SK-N-SH (cell line): Measurements from ENCODE around the gene PTPN6. TPM values are rescaled to one million over a fixed set of nuclear protein-coding genes. Genes with fewer than 3 reads are reported as not detected.
A peak's percentile ranks its signal among the peaks of the same experiment; 100 is the strongest.

Experiments
- CTCF ChIA-PET: fragments of 300-600, 350-600 bp; formaldehyde crosslinking; extraction: SDS; loops from one replicate; lab custom pipeline; 2021; lab: Yijun Ruan, JAX
- POLR2A ChIA-PET: fragments of 350-600 bp; sonication (Branson Sonifier 250); formaldehyde crosslinking; extraction: SDS; loops from one replicate; lab custom pipeline; 2020; ENCODE audit warnings: antibody characterized with exemption, inconsistent platforms; lab: Yijun Ruan, JAX
- DNase-seq: peaks from one replicate; pipeline ENCODE4 v3.0.0; 2012
- H2AFZ ChIP-seq: fragments of 200-600 bp; sonication (generic); 2 replicates; pipeline ENCODE4 v1.8.1; 2016; ENCODE audit warnings: antibody characterized with exemption, mild to moderate bottlenecking, low read depth
- H3F3A ChIP-seq: fragments of 200-600 bp; sonication (generic); replicated peaks from 2 replicates; pipeline ENCODE3; 2016; ENCODE audit warnings: antibody characterized with exemption, mild to moderate bottlenecking; ENCODE audit not compliant: insufficient read depth
- H3K27ac ChIP-seq, 2 experiments: fragments of 200-500 bp in 1 of 2; fragments of 200-600 bp in 1 of 2; sonication (Bioruptor generic) in 1 of 2; sonication (generic), shearing (Covaris generic) in 1 of 2; 2 replicates each; pipeline versions ENCODE4 v1.5.1 to v1.6.1; 2014 to 2016; ENCODE audit warnings: low read depth in 2 of 2, inconsistent platforms in 1 of 2, low read length in 1 of 2, mild to moderate bottlenecking in 1 of 2, mixed read lengths in 1 of 2
- H3K27me3 ChIP-seq: fragments of 200-600 bp; sonication (generic), shearing (Covaris generic); 2 replicates; pipeline ENCODE4 v1.6.1; 2016; ENCODE audit warnings: mixed run types; ENCODE audit not compliant: insufficient read depth
- H3K36me3 ChIP-seq, 2 experiments: fragments of 200-500 bp in 1 of 2; fragments of 200-600 bp in 1 of 2; sonication (Bioruptor generic) in 1 of 2; sonication (generic) in 1 of 2; replicated peaks in 1 of 2; 2 replicates each; pipeline versions ENCODE3 to v1.5.1; 2014 to 2016; ENCODE audit warnings: low read length in 1 of 2, mild to moderate bottlenecking in 1 of 2; ENCODE audit not compliant: insufficient read depth in 2 of 2, control insufficient read depth in 1 of 2
- H3K4me1 ChIP-seq, 2 experiments: fragments of 200-500 bp in 1 of 2; fragments of 200-600 bp in 1 of 2; sonication (Bioruptor generic) in 1 of 2; sonication (generic), shearing (Covaris generic) in 1 of 2; 2 replicates each; pipeline versions ENCODE4 v1.5.1 to v1.6.1; 2014 to 2016; ENCODE audit warnings: low read depth in 1 of 2, low read length in 1 of 2, mixed run types in 1 of 2; ENCODE audit not compliant: insufficient read depth in 2 of 2, control insufficient read depth in 1 of 2
- H3K4me2 ChIP-seq: fragments of 200-600 bp; sonication (generic), shearing (Covaris generic); 2 replicates; pipeline ENCODE4 v1.6.1; 2017; ENCODE audit warnings: mixed run types
- H3K4me3 ChIP-seq, 2 experiments: fragments of 200-500 bp in 1 of 2; fragments of 200-600 bp in 1 of 2; sonication (Bioruptor generic) in 1 of 2; sonication (generic), shearing (Covaris generic) in 1 of 2; 2 replicates each; pipeline versions ENCODE4 v1.5.1 to v1.8.1; 2014 to 2016; ENCODE audit warnings: low read depth in 2 of 2, inconsistent platforms in 1 of 2, low read length in 1 of 2, mild to moderate bottlenecking in 1 of 2, mixed read lengths in 1 of 2, moderate library complexity in 1 of 2
- H3K79me2 ChIP-seq: fragments of 200-600 bp; sonication (generic); 2 replicates; pipeline ENCODE4 v1.8.1; 2017; ENCODE audit warnings: mild to moderate bottlenecking; ENCODE audit not compliant: insufficient read depth
- H3K9ac ChIP-seq: fragments of 200-600 bp; sonication (generic); 2 replicates; pipeline ENCODE4 v1.6.1; 2017; ENCODE audit warnings: mixed run types
- H3K9me2 ChIP-seq: fragments of 200-600 bp; sonication (generic); 2 replicates; pipeline ENCODE4 v1.6.1; 2017; ENCODE audit warnings: mixed run types
- H3K9me3 ChIP-seq: fragments of 200-600 bp; sonication (generic); 2 replicates; pipeline ENCODE4 v1.6.1; 2017; ENCODE audit warnings: mixed run types, mild to moderate bottlenecking, moderate library complexity
- H4K20me1 ChIP-seq: fragments of 200-600 bp; sonication (generic); 2 replicates; pipeline ENCODE4 v1.6.1; 2017; ENCODE audit warnings: mild to moderate bottlenecking, mixed run types; ENCODE audit not compliant: insufficient read depth
- ELF1 ChIP-seq: IDR thresholded peaks from 2 replicates; pipeline ENCODE4 v1.4.0; 2012
- EP300 ChIP-seq, 2 experiments: IDR thresholded peaks; 2 replicates each; pipeline versions ENCODE4 v1.4.0 to v1.6.1; 2012; ENCODE audit warnings: borderline replicate concordance in 1 of 2, low read depth in 1 of 2, low read length in 1 of 2
- FOXJ3 ChIP-seq: sonication (generic); formaldehyde crosslinking; IDR thresholded peaks from 2 replicates; pipeline ENCODE4 v1.5.1; 2020; ENCODE audit warnings: mild to moderate bottlenecking, missing genetic modification reagents
- FOXM1 ChIP-seq: IDR thresholded peaks from 2 replicates; pipeline ENCODE4 v1.4.0; 2012; ENCODE audit warnings: low read depth, mild to moderate bottlenecking
- GABPA ChIP-seq: IDR thresholded peaks from 2 replicates; pipeline ENCODE4 v1.4.0; 2012; ENCODE audit warnings: low read depth, mild to moderate bottlenecking
- MAX ChIP-seq: IDR thresholded peaks from 2 replicates; pipeline ENCODE4 v1.4.0; 2012; ENCODE audit warnings: low read depth
- MEF2A ChIP-seq: IDR thresholded peaks from 2 replicates; pipeline ENCODE4 v1.4.0; 2012; ENCODE audit warnings: low read depth, borderline replicate concordance
- MXI1 ChIP-seq: IDR thresholded peaks from 2 replicates; pipeline ENCODE4 v1.6.1; 2012; ENCODE audit warnings: mild to moderate bottlenecking, low read depth, low read length, improper control_type of control experiment
- NFIC ChIP-seq: IDR thresholded peaks from 2 replicates; pipeline ENCODE4 v1.4.0; 2012; ENCODE audit warnings: borderline replicate concordance
- NRF1 ChIP-seq: IDR thresholded peaks from 2 replicates; pipeline ENCODE4 v1.6.1; 2012; ENCODE audit warnings: low read depth, mild to moderate bottlenecking, low read length
- RAD21 ChIP-seq: IDR thresholded peaks from 2 replicates; pipeline ENCODE4 v1.6.1; 2012; ENCODE audit warnings: mild to moderate bottlenecking, low read length
- RCOR1 ChIP-seq: fragments of 150-350 bp; IDR thresholded peaks from 2 replicates; pipeline ENCODE4 v1.6.1; 2017; ENCODE audit warnings: antibody characterized with exemption, low read length
- RFX5 ChIP-seq: IDR thresholded peaks from 2 replicates; pipeline ENCODE4 v1.6.1; 2012; ENCODE audit warnings: mild to moderate bottlenecking, improper control_type of control experiment, low read length
- SMC3 ChIP-seq: IDR thresholded peaks from 2 replicates; pipeline ENCODE4 v1.6.1; 2012; ENCODE audit warnings: low read depth, low read length, improper control_type of control experiment
- TCF12 ChIP-seq: IDR thresholded peaks from 2 replicates; pipeline ENCODE4 v1.4.0; 2012
- TEAD4 ChIP-seq: IDR thresholded peaks from 2 replicates; pipeline ENCODE4 v1.4.0; 2012; ENCODE audit warnings: mild to moderate bottlenecking, borderline replicate concordance; ENCODE audit not compliant: insufficient read depth
- USF2 ChIP-seq: fragments of 150-350 bp; IDR thresholded peaks from 2 replicates; pipeline ENCODE4 v1.6.1; 2017; ENCODE audit warnings: antibody characterized with exemption, low read length, low read depth, borderline replicate concordance
- YY1 ChIP-seq: IDR thresholded peaks from 2 replicates; pipeline ENCODE4 v1.4.0; 2012; ENCODE audit warnings: low read depth, mild to moderate bottlenecking
- WGBS: methylation state at CpG from one replicate; pipeline ENCODE4 v1.1.6; 2017; ENCODE audit warnings: low lambda C conversion rate; 5-methylcytosine and 5-hydroxymethylcytosine counted together
- polyA plus RNA-seq, 3 experiments: library from polyadenylated mRNA; depleted of rRNA; stranded (reverse); fragments of >200 nt; gene quantifications; 2 replicates each; pipeline ENCODE4 v1.2.3, GENCODE V29; 2012
- TF ChIP-seq, protein P1 (sequence below): fragments of 150-350 bp; IDR thresholded peaks from 2 replicates; pipeline ENCODE4 v1.6.1; 2016; ENCODE audit warnings: mild to moderate bottlenecking, low read depth, low read length
- TF ChIP-seq, protein P2 (sequence below): fragments of 200-600 bp; sonication (generic); IDR thresholded peaks from 2 replicates; pipeline ENCODE4 v1.6.1; 2017; ENCODE audit warnings: antibody characterized with exemption, mild to moderate bottlenecking, moderate library complexity

The PTPN6 gene
- polyA plus RNA-seq, 1 of the 3 experiments (the other 2 are of a cell fraction), result 0.12 TPM

GRCh38 chr12:6955108-6956020 lies 4.2 kb downstream of the PTPN6 start (continued):
- TF ChIP-seq MEF2A (no peak), FOXJ3 (CRISPR knock-in tag) (no peak), GABPA (no peak), TCF12 (no peak), SMC3 (no peak), MXI1 (no peak)
- TF ChIP-seq, protein P1, sequence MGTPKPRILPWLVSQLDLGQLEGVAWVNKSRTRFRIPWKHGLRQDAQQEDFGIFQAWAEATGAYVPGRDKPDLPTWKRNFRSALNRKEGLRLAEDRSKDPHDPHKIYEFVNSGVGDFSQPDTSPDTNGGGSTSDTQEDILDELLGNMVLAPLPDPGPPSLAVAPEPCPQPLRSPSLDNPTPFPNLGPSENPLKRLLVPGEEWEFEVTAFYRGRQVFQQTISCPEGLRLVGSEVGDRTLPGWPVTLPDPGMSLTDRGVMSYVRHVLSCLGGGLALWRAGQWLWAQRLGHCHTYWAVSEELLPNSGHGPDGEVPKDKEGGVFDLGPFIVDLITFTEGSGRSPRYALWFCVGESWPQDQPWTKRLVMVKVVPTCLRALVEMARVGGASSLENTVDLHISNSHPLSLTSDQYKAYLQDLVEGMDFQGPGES, result no peak

GRCh38 chr12:6956021-6956727 lies 5.0 kb downstream of the PTPN6 start:
- H3K27me3 ChIP-seq, result no peaks in the 10 kb centered on the region
- POLR2A ChIA-PET, result no interaction called here
- no peaks in the 10 kb centered on the region for H3K9me2 ChIP-seq
- H3K4me1 ChIP-seq, result no peaks in the 10 kb centered on the region; a peak in 2 of 4 replicates
- WGBS, result 82% methylated on average over 23 of the region's 28 CpGs
- H3K27ac ChIP-seq, result no peak overlapping the region
- H3K9me3 ChIP-seq, result no peaks in the 10 kb centered on the region
- H3F3A ChIP-seq, result no peaks in the 10 kb centered on the region
- H3K4me2 ChIP-seq, result no peak overlapping the region
- no peaks in the 10 kb centered on the region for H3K79me2 ChIP-seq
- no peaks in the 10 kb centered on the region for H4K20me1 ChIP-seq
- no peak for TF ChIP-seq MXI1
- no peaks in the 10 kb centered on the region for H3K36me3 ChIP-seq
- H3K9ac ChIP-seq, result no peak overlapping the region
- no peak overlapping the region for H3K4me3 ChIP-seq
- H2AFZ ChIP-seq, result no peak overlapping the region
- CTCF ChIA-PET, result interaction anchor here (1.6 to 2.4 kb wide), 5 partner anchors 8 to 32 kb away, joined by 4 to 15 read pairs (median 5); partner anchors contain the start of genes C12orf57 and RNU7-1
- peak; percentile 27 for DNase-seq

- Histone ChIP-seq H3K9me3 (no peaks in the 10 kb centered on the region), H3K27me3 (no peaks in the 10 kb centered on the region), H3K4me2 (no peak overlapping the region), H3F3A (no peaks in the 10 kb centered on the region), H4K20me1 (no peaks in the 10 kb centered on the region), H3K36me3 (no peaks in the 10 kb centered on the region), H3K4me1 (peaks cover 0 to 3% of the 10 kb centered on the region in 2 experiments; a peak in 2 of 4 replicates), H3K9me2 (no peaks in the 10 kb centered on the region), H3K4me3 (no peak overlapping the region), H3K9ac (no peak overlapping the region), H2AFZ (no peak overlapping the region), H3K79me2 (no peaks in the 10 kb centered on the region), H3K27ac (no peak overlapping the region)
- ChIA-PET CTCF (interaction anchor here (1.6 to 8.0 kb wide), 4 partner anchors 7 to 32 kb away, joined by 5 to 62 read pairs (median 10); partner anchors contain the start of genes C12orf57 and RNU7-1), POLR2A (interaction anchor here (1.0 to 1.2 kb wide), 2 partner anchors 9 to 13 kb away, joined by 3 to 5 read pairs; partner anchors contain the start of genes C12orf57 and RNU7-1)
- DNase-seq, result peak; percentile 15
- WGBS, result 77% methylated on average over 20 of the region's 20 CpGs
- TF ChIP-seq NRF1 (no peak), TEAD4 (no peak), RFX5 (no peak), RCOR1 (no peak), NFIC (no peak), GABPA (no peak), ELF1 (no peak), MAX (no peak), EP300 (IDR thresholded peaks at IDR 0.05; ENCODE audit: borderline replicate concordance in 1 of 2, low read depth in 1 of 2, low read length in 1 of 2) (no peak), RAD21 (no peak), FOXM1 (no peak), SMC3 (no peak), USF2 (no peak), YY1 (no peak)
- TF ChIP-seq, protein P2, sequence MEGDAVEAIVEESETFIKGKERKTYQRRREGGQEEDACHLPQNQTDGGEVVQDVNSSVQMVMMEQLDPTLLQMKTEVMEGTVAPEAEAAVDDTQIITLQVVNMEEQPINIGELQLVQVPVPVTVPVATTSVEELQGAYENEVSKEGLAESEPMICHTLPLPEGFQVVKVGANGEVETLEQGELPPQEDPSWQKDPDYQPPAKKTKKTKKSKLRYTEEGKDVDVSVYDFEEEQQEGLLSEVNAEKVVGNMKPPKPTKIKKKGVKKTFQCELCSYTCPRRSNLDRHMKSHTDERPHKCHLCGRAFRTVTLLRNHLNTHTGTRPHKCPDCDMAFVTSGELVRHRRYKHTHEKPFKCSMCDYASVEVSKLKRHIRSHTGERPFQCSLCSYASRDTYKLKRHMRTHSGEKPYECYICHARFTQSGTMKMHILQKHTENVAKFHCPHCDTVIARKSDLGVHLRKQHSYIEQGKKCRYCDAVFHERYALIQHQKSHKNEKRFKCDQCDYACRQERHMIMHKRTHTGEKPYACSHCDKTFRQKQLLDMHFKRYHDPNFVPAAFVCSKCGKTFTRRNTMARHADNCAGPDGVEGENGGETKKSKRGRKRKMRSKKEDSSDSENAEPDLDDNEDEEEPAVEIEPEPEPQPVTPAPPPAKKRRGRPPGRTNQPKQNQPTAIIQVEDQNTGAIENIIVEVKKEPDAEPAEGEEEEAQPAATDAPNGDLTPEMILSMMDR, result no peak
Observed at GRCh38 chr12:6957151-6957701, 6.1 kb downstream of the PTPN6 start.
